NCI-H1417 (cell line): ENCODE results near the gene KCNJ16.

Source experiments
- DNase-seq, 3 experiments: peaks; one replicate each; lab custom pipeline; 2025; lab: John Stamatoyannopoulos, UW

Gene KCNJ16

GRCh38 chr17:70169709-70170597, 94.9 kb downstream of the KCNJ16 start:
- DNase-seq: peak in 2 of 3 experiments; percentile 39 to 69

- peak in 2 of 3 experiments; percentile 30 to 65 for DNase-seq
These were observed 96.1 kb downstream of the KCNJ16 start for GRCh38 chr17:70171159-70171558.

GRCh38 chr17:70172449-70172848, 97.4 kb downstream of the KCNJ16 start:
- no peak for DNase-seq

GRCh38 chr17:70172923-70173322, 97.9 kb downstream of the KCNJ16 start:
- no peak for DNase-seq

- DNase-seq: peak in 2 of 3 experiments; percentile 2 to 46
These were observed 98.7 kb downstream of the KCNJ16 start for GRCh38 chr17:70173681-70174080.

GRCh38 chr17:70181376-70181775, 106.4 kb downstream of the KCNJ16 start:
- no peak for DNase-seq

GRCh38 chr17:70181866-70182265, 106.8 kb downstream of the KCNJ16 start:
- DNase-seq: no peak

- DNase-seq: no peak
These were observed 108.5 kb downstream of the KCNJ16 start for GRCh38 chr17:70183508-70183907.

- no peak for DNase-seq
These were observed 109.2 kb downstream of the KCNJ16 start for GRCh38 chr17:70184207-70184606.

- DNase-seq: no peak
These were observed 109.7 kb downstream of the KCNJ16 start for GRCh38 chr17:70184770-70185169.
